Activated naive CD8-positive, alpha-beta T cell treated with anti-CD3 and anti-CD28 coated beads, Interleukin-2, amount 10 ng/mL, durations not matched to agents 7 days and 5 days (primary cell): ENCODE data around the gene ABCB6. TPM values are rescaled to one million over a fixed set of nuclear protein-coding genes. Genes with fewer than 3 reads are reported as not detected.
A peak's percentile ranks its signal among the peaks of the same experiment; 100 is the strongest.

Experiments
- ATAC-seq: fragments of 150-1000 bp; cut with Tn5 transposase; one replicate; pipeline ENCODE4 v1.10.0; 2021; ENCODE audit warnings: low read depth, moderate library complexity
- POLR2A ChIA-PET: fragments of 350-600 bp; sonication (Branson Sonifier 250); formaldehyde crosslinking; loops from one replicate; lab custom pipeline; 2021; ENCODE audit warnings: antibody characterized with exemption; lab: Charles Lee
- DNase-seq: peaks from one replicate; pipeline ENCODE4 v3.0.0; 2021
- H3K27ac Mint-ChIP-seq: one replicate; pipeline ENCODE4 v1.8.0; 2022; ENCODE audit warnings: mild to moderate bottlenecking, mixed read lengths
- H3K27me3 Mint-ChIP-seq: one replicate; pipeline ENCODE4 v1.8.0; 2022; ENCODE audit warnings: mild to moderate bottlenecking, moderate library complexity, mixed read lengths
- H3K36me3 Mint-ChIP-seq: one replicate; pipeline ENCODE4 v1.8.0; 2021; ENCODE audit warnings: mild to moderate bottlenecking, mixed read lengths
- H3K4me1 Mint-ChIP-seq: one replicate; pipeline ENCODE4 v1.8.0; 2021; ENCODE audit warnings: mixed read lengths
- H3K4me3 Mint-ChIP-seq: one replicate; pipeline ENCODE4 v1.8.0; 2022; ENCODE audit warnings: mild to moderate bottlenecking, moderate library complexity, mixed read lengths
- H3K9me3 Mint-ChIP-seq: one replicate; pipeline ENCODE4 v1.8.0; 2021; ENCODE audit warnings: mixed read lengths
- total RNA-seq, 2 experiments: library from RNA; stranded (reverse); gene quantifications; one replicate each; pipeline ENCODE4 v1.2.3, GENCODE V29; 2021

ABCB6 gene
- total RNA-seq, 2 experiments from 2014 or later = 13.1 to 14.3 TPM

DNA sequence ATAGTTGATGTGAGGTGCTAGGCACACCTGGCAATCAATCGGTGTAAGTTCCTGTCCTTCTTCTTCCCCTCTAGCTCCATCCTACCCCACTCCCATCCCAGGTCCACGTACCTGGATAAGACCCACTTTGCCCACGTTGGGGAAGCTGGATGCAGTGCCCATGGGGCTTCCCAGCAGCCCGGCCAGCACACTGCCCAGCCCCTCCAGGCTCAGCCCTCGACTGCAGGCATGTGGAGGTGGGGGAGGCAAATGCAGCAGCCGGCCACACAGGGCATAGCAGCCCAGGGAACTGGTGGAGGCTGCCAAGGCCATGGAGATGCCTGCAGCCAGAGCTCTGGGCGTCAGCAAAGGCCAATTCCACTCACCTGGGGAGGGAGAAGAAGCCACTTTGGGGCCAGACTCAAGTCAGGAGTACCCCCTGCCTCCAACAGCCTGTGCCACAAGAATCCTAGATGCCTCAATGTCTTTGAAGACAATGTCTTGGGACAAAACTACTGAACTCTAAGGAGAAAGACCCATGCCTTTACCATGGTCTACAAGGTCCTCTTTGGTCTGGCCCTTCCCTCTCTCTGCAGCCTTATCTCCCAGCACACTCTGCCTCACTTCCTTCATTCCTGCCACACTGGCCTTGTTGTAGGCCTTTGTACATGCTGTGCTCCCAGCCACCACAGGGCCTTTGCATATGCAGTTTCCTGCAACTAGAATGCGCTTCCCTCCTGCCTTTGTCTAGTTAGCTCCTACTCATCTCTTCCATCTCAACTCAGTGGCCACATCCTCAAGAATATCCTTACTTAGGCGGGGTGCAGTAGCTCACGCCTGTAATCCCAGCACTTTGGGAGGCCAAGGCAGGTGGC lies 53.5 kb downstream of the ABCB6 start:
- DNase-seq = no peak
- Mint-ChIP-seq H3K27me3 (no peaks in the 10 kb centered on the region), H3K27ac (no peak overlapping the region), H3K4me3 (no peak overlapping the region), H3K36me3 (peaks cover 7% of the 10 kb centered on the region), H3K9me3 (no peaks in the 10 kb centered on the region), H3K4me1 (peaks cover 7% of the 10 kb centered on the region)
- POLR2A ChIA-PET = no interaction called here
- ATAC-seq = no peak

DNA sequence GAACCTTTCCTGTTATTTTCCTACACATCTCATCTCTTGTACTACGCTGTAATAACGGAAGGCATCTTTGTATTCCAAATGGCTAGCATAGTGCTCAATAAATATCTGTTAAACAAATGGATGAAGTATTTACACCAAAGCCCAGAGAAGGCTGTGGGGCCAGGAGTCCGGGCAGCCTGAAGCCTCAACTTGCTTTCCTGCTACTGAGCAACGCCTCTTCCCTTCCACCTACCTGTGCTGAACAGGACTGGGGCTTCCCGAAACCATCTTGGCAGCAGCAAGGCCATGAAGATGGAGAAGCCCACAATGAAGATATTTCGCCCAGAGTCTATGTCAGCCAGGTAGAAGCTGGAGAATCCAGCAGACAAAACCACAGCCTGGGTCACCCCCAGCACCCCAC lies 55.6 kb downstream of the ABCB6 start:
- H3K4me3 Mint-ChIP-seq = no peak overlapping the region
- ATAC-seq (no peak), DNase-seq (no peak)
- no peaks in the 10 kb centered on the region for H3K9me3 Mint-ChIP-seq
- H3K27me3 Mint-ChIP-seq = no peaks in the 10 kb centered on the region
- POLR2A ChIA-PET = no interaction called here
- H3K4me1 Mint-ChIP-seq = peaks cover 11% of the 10 kb centered on the region
- H3K27ac Mint-ChIP-seq = no peak overlapping the region
- peaks cover 7% of the 10 kb centered on the region for H3K36me3 Mint-ChIP-seq

DNA sequence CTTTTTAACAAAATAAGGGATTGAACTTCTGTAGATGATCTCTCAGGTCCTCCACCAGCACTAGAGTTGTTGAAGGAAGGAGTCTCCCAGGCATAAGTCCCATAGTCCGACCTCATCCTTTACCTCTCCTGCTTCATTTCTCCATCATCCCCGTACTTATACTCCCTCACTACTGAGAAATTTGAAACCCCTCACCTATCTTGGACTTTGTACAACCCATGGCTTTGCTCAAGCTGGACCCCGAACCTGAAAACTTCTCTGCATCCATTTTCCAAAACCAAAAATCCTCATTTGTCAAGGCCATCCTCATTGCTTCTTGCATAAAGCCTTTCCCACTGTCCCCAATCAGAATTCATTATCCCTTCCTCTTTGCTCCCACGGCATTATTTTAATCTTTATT lies 57.7 kb downstream of the ABCB6 start:
- no peaks in the 10 kb centered on the region for H3K27me3 Mint-ChIP-seq
- peaks cover 15% of the 10 kb centered on the region for H3K4me1 Mint-ChIP-seq
- H3K27ac Mint-ChIP-seq = peak overlapping the region; percentile 96
- H3K36me3 Mint-ChIP-seq = peaks cover 11% of the 10 kb centered on the region
- H3K4me3 Mint-ChIP-seq = peak overlapping the region; percentile 85
- DNase-seq (no peak), ATAC-seq (no peak)
- POLR2A ChIA-PET = interaction anchor here (1.2 to 2.5 kb wide), 2 partner anchors 50 to 134 kb away, joined by 3 to 10 read pairs; no protein-coding TSS in a partner anchor
- no peaks in the 10 kb centered on the region for H3K9me3 Mint-ChIP-seq

DNA sequence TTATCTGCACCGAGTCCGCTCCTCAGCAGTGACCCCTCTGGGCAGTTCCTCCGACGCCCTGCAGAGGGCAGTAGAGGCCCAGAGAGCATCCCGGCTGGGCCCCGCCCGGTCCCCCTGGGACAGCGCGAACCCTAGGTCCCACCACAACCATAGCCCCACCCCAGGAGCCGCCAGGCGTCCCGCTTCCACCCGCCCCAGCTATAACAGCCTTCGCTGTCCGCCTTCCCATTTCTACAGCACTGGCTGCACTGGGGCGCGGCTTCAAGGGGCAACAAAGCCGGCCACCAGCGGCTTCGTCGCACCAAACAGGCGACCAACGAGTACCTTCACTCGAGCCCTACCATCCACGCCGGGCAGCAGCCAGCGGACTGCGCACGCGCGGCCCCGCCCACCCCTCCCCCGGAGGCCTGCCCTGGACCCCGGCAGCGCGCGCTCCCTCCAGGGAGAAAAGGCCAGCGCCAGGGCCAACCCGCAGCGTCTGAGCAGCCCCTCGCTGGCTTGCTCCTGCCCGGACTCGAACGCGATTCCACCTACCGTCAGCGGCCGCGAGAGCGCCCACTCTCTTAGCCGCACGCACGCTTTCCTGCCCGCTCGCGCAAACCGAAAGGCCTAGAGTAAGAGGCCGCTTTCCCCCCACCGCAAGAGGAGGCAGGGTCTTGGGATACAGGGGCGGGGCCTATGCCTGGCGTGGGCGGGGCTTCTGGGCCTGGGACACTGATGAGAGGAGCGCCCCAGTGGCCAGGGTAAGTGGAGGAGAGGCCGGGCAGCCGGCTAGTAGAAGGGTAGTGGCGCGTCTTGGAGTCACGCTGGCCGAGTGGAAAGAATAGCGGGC lies 58.4 kb downstream of the ABCB6 start, which contains the start of gene NHEJ1:
Gene NHEJ1 (minus strand): TSS at position 630 of the 832 bp plus-strand sequence. CDS start 2,453 bp downstream, outside the sequence.
- peak within 1 kb of the TSS; percentile 85 for H3K4me3 Mint-ChIP-seq
- H3K36me3 Mint-ChIP-seq = peaks cover 11% of the 10 kb centered on the region
- peak; percentile 92 for ATAC-seq
- peaks cover 15% of the 10 kb centered on the region for H3K4me1 Mint-ChIP-seq
- peak within 1 kb of the TSS; percentile 96 for H3K27ac Mint-ChIP-seq
- H3K27me3 Mint-ChIP-seq = no peaks in the 10 kb centered on the region
- POLR2A ChIA-PET = interaction anchor here (0.7 to 2.5 kb wide), 11 partner anchors 15 to 134 kb away, joined by 3 to 10 read pairs (median 4); partner anchors contain the start of genes ABCB6, CNPPD1, DNAJB2 and TUBA4A
- no peaks in the 10 kb centered on the region for H3K9me3 Mint-ChIP-seq
- peak; percentile 96 for DNase-seq

Other genes starting within 250 kb of the ABCB6 start
- gene FEV, start 233.8 kb downstream of the ABCB6 start, total RNA-seq = not detected
- gene CRYBA2, start 225.5 kb downstream of the ABCB6 start, total RNA-seq = not detected
- not detected for gene CFAP65, start 177.4 kb downstream of the ABCB6 start, total RNA-seq
- not detected for gene IHH, start 158.0 kb downstream of the ABCB6 start, total RNA-seq
- 10 to 100 TPM; 16.7 to 17.1 TPM for gene NHEJ1, start 58.1 kb downstream of the ABCB6 start, total RNA-seq
- gene SLC23A3, start 48.9 kb downstream of the ABCB6 start, total RNA-seq = 1 to 10 TPM; 4.4 to 4.7 TPM
- 10 to 100 TPM; 77.3 to 77.6 TPM for gene CNPPD1, start 42.0 kb downstream of the ABCB6 start, total RNA-seq
- gene RETREG2, start 40.7 kb downstream of the ABCB6 start, total RNA-seq = 100 to 1,000 TPM; 129 TPM
- 10 to 100 TPM; 68.1 to 69.8 TPM for gene ZFAND2B, start 12.2 kb downstream of the ABCB6 start, total RNA-seq
- gene ATG9A, start 10.7 kb upstream of the ABCB6 start, total RNA-seq = 10 to 100 TPM; 56.0 to 62.1 TPM
- gene ANKZF1, start 10.8 kb upstream of the ABCB6 start, total RNA-seq = 100 to 1,000 TPM; 170 to 177 TPM
- gene GLB1L, start 26.5 kb upstream of the ABCB6 start, total RNA-seq = 1 to 10 TPM; 3.3 to 4.1 TPM
- 10 to 100 TPM; 34.0 to 36.0 TPM for gene STK16, start 26.5 kb upstream of the ABCB6 start, total RNA-seq
- not detected for gene TUBA4B, start 34.3 kb upstream of the ABCB6 start, total RNA-seq
- gene TUBA4A, start 35.0 kb upstream of the ABCB6 start, total RNA-seq = 100 to 1,000 TPM; 237 to 266 TPM
- 10 to 100 TPM; 65.9 to 67.5 TPM for gene DNAJB2, start 60.4 kb upstream of the ABCB6 start, total RNA-seq
- not detected for gene PTPRN, start 90.4 kb upstream of the ABCB6 start, total RNA-seq
- not detected for gene RESP18, start 113.8 kb upstream of the ABCB6 start, total RNA-seq
- gene DNPEP, start 169.0 kb upstream of the ABCB6 start, total RNA-seq = 10 to 100 TPM; 63.2 to 69.0 TPM
- not detected for gene DES, start 199.4 kb upstream of the ABCB6 start, total RNA-seq
- gene SPEG, start 215.9 kb upstream of the ABCB6 start, total RNA-seq = 10 to 100 TPM; 18.1 to 23.6 TPM